PC-9 (cell line): ENCODE data around the gene CIAO3. TPM values are rescaled to one million over a fixed set of nuclear protein-coding genes. Genes with fewer than 3 reads are reported as not detected.

Source experiments
- Bru-seq: library from RNA; stranded (reverse); fragments of 400-500 nt; gene quantifications from one replicate; lab custom pipeline; 2021; lab: Mats Ljungman, UMichigan
- BruChase-seq, 2 experiments: library from RNA; stranded (reverse); fragments of 400-500 nt; gene quantifications; one replicate each; lab custom pipeline; 2021; lab: Mats Ljungman, UMichigan
- BruUV-seq: library from RNA; stranded (reverse); fragments of 400-500 nt; replicated peaks from 2 replicates; lab custom pipeline; 2021; lab: Mats Ljungman, UMichigan
- CTCF ChIA-PET: fragments of 300-600 bp; sonication (Branson Sonifier 250); formaldehyde crosslinking; loops from one replicate; lab custom pipeline; 2022; ENCODE audit warnings: antibody characterized with exemption; lab: Charles Lee
- POLR2A ChIA-PET: fragments of 300-600 bp; sonication (Branson Sonifier 250); formaldehyde crosslinking; loops from one replicate; lab custom pipeline; 2022; ENCODE audit warnings: antibody characterized with exemption; ENCODE audit not compliant: unreplicated experiment; lab: Charles Lee
- DNase-seq, 2 experiments: peaks; one replicate each; pipeline versions ENCODE4 v3.0.0 to v3.0.0-alpha.2; 2015 to 2022; ENCODE audit warnings: mixed read lengths in 1 of 2
- H2AFZ ChIP-seq: fragments of 200-600 bp; sonication (generic); 2 replicates; pipeline ENCODE4 v1.8.1; 2017; ENCODE audit warnings: antibody characterized with exemption
- H3F3A ChIP-seq: fragments of 200-600 bp; sonication (generic); 2 replicates; pipeline ENCODE4 v1.8.1; 2017; ENCODE audit warnings: antibody characterized with exemption, mild to moderate bottlenecking, low read depth; ENCODE audit not compliant: insufficient read depth
- H3K27ac ChIP-seq: fragments of 200-600 bp; sonication (generic); 2 replicates; pipeline ENCODE4 v1.6.1; 2016; ENCODE audit warnings: mixed run types
- H3K27me3 ChIP-seq: fragments of 200-600 bp; sonication (generic); 2 replicates; pipeline ENCODE4 v1.6.1; 2016; ENCODE audit warnings: low read depth, mixed run types; ENCODE audit not compliant: insufficient read depth
- H3K36me3 ChIP-seq: fragments of 200-600 bp; sonication (generic); 2 replicates; pipeline ENCODE4 v1.6.1; 2016; ENCODE audit warnings: low read depth, mixed run types
- H3K4me1 ChIP-seq: fragments of 200-600 bp; sonication (generic); replicated peaks from 2 replicates; pipeline ENCODE4 v1.6.1; 2016; ENCODE audit warnings: mixed run types; ENCODE audit not compliant: insufficient read depth
- H3K4me2 ChIP-seq: fragments of 200-600 bp; sonication (generic); 2 replicates; pipeline ENCODE4 v1.6.1; 2017; ENCODE audit warnings: mixed run types
- H3K4me3 ChIP-seq: fragments of 200-600 bp; sonication (generic); 2 replicates; pipeline ENCODE4 v1.6.1; 2016; ENCODE audit warnings: mixed run types
- H3K79me2 ChIP-seq: fragments of 200-600 bp; sonication (generic); 2 replicates; pipeline ENCODE4 v1.6.1; 2017; ENCODE audit warnings: low read depth, mixed run types
- H3K9me2 ChIP-seq: fragments of 200-600 bp; sonication (generic); 2 replicates; pipeline ENCODE4 v1.8.1; 2017; ENCODE audit warnings: mild to moderate bottlenecking; ENCODE audit not compliant: insufficient read depth
- H3K9me3 ChIP-seq: fragments of 200-600 bp; sonication (generic); 2 replicates; pipeline ENCODE4 v1.8.1; 2016; ENCODE audit warnings: low read depth; ENCODE audit not compliant: insufficient read depth
- H4K20me1 ChIP-seq: fragments of 200-600 bp; sonication (generic); 2 replicates; pipeline ENCODE4 v1.8.1; 2017; ENCODE audit not compliant: insufficient read depth
- CTCF ChIP-seq: fragments of 200-600 bp; sonication (generic); conservative IDR thresholded peaks from 2 replicates; pipeline ENCODE4 v1.6.1; 2017; ENCODE audit warnings: mixed run types, antibody characterized with exemption, mild to moderate bottlenecking, moderate library complexity
- EZH2 ChIP-seq: fragments of 200-600 bp; sonication (generic); IDR thresholded peaks from 2 replicates; pipeline ENCODE4 v1.8.0; 2017; ENCODE audit warnings: antibody characterized with exemption, low read depth
- intact Hi-C: fragments of 100-400 bp; cut with micrococcal nuclease; formaldehyde crosslinking; loops from one replicate; pipeline ENCODE4 v1.10.0; 2022; ENCODE audit not compliant: unreplicated experiment
- long read RNA-seq: library from polyadenylated mRNA; stranded (forward); transcript quantifications from one replicate; pipeline ENCODE4 v2.0.0, GENCODE V29; 2022
- total RNA-seq: library from RNA; stranded (reverse); gene quantifications from 2 replicates; pipeline ENCODE4 v1.2.3, GENCODE V29; 2021

The CIAO3 gene
- 44.2 and 45.8 TPM in 2 replicates for total RNA-seq
- percentile 44 among the genes with signal in this experiment for Bru-seq, nascent RNA
- percentile 64 among the genes with signal in this experiment for BruChase-seq, experiment 1, labeled RNA remaining after a 2-hour chase
- percentile 70 among the genes with signal in this experiment for BruChase-seq, experiment 2, labeled RNA remaining after a 6-hour chase
- long read RNA-seq, transcript CIAO3-201 (11 exons, 2,112 nt), result major isoform, 40 of 53 reads
- long read RNA-seq, partial matches to known transcripts, result 2 of 53 reads
- long read RNA-seq, other reads (novel, unspliced or antisense), result 6 of 53 reads

GRCh38 chr16:740764-741505, at the start of gene CIAO3:
Gene CIAO3, minus strand, starts transcription at chr16:740997. Its CDS starts 12 bp downstream, at chr16:740985.
- Histone ChIP-seq H3K4me1 (no peaks in the 10 kb centered on the region; the same call in 1 of the 2 replicates), H4K20me1 (no peaks in the 10 kb centered on the region), H3K27ac (peak within 1 kb of the TSS; percentile 34; the same call in 1 of the 2 replicates), H3K27me3 (no peaks in the 10 kb centered on the region), H3K4me3 (peak within 1 kb of the TSS; percentile 91), H3F3A (peaks cover 5% of the 10 kb centered on the region; the same call in 1 of the 2 replicates), H3K36me3 (no peaks in the 10 kb centered on the region), H2AFZ (peak within 1 kb of the TSS; percentile 96), H3K9me2 (no peaks in the 10 kb centered on the region), H3K4me2 (peak within 1 kb of the TSS; percentile 95), H3K79me2 (peaks cover 11% of the 10 kb centered on the region; the same call in 1 of the 2 replicates), H3K9me3 (no peaks in the 10 kb centered on the region)
- ChIA-PET CTCF (interaction anchor here (0.6 to 1.2 kb wide), 3 partner anchors 11 to 22 kb away, joined by 3 to 5 read pairs (median 4); no protein-coding TSS in a partner anchor), POLR2A (interaction anchor here (0.5 to 0.7 kb wide), 4 partner anchors 21 to 448 kb away, joined by 3 to 4 read pairs (median 4); no protein-coding TSS in a partner anchor)
- intact Hi-C loops, result loop anchor here (1.0 to 2.0 kb wide), 3 partner anchors 13 to 36 kb away; partner anchors contain the start of gene MSLN
- BruUV-seq, result no TSS peak
- TF ChIP-seq EZH2 (no peak), CTCF (peak; percentile 82)
- peak; percentile 78 to 96 for DNase-seq

GRCh38 chr16:790086-790485, 49.3 kb upstream of the CIAO3 start:
- no peak for DNase-seq
- TF ChIP-seq EZH2 (no peak), CTCF (no peak)
- no TSS peak for BruUV-seq
- Histone ChIP-seq H3F3A (peaks cover 3% of the 10 kb centered on the region; the same call in 1 of the 2 replicates), H3K79me2 (peaks cover 28% of the 10 kb centered on the region), H3K9me2 (no peaks in the 10 kb centered on the region), H3K36me3 (no peaks in the 10 kb centered on the region; the same call in 1 of the 2 replicates), H4K20me1 (peaks cover 9% of the 10 kb centered on the region; the same call in 1 of the 2 replicates), H3K4me3 (no peak overlapping the region), H3K27ac (no peak overlapping the region), H3K27me3 (no peaks in the 10 kb centered on the region), H3K4me1 (peaks cover 16% of the 10 kb centered on the region), H3K4me2 (no peak overlapping the region), H3K9me3 (no peaks in the 10 kb centered on the region), H2AFZ (no peak overlapping the region)
- CTCF ChIA-PET, result no interaction called here
- intact Hi-C loops, result no loop called here
- POLR2A ChIA-PET, result no interaction called here

- H3F3A ChIP-seq, result peaks cover 10% of the 10 kb centered on the region; the same call in 1 of the 2 replicates
- peak overlapping the region; percentile 92 for H3K4me3 ChIP-seq
- no peaks in the 10 kb centered on the region for H3K9me3 ChIP-seq
- TF ChIP-seq EZH2 (no peak), CTCF (no peak)
- intact Hi-C loops, result no loop called here
- no peak overlapping the region; the same call in 1 of the 2 replicates for H2AFZ ChIP-seq
- DNase-seq, result no peak
- peak overlapping the region; percentile 81 for H3K4me2 ChIP-seq
- H3K4me1 ChIP-seq, result peaks cover 16% of the 10 kb centered on the region
- H3K27ac ChIP-seq, result no peak overlapping the region
- CTCF ChIA-PET, result interaction anchor here (0.6 to 1.8 kb wide), 2 partner anchors 77 to 257 kb away, joined by 4 to 10 read pairs; no protein-coding TSS in a partner anchor
- no peaks in the 10 kb centered on the region for H3K27me3 ChIP-seq
- H3K36me3 ChIP-seq, result no peaks in the 10 kb centered on the region; the same call in 1 of the 2 replicates
- TSS peak; percentile 37 for BruUV-seq
- H3K79me2 ChIP-seq, result peaks cover 28% of the 10 kb centered on the region
- H3K9me2 ChIP-seq, result no peaks in the 10 kb centered on the region
- H4K20me1 ChIP-seq, result peaks cover 13% of the 10 kb centered on the region; the same call in 1 of the 2 replicates
- POLR2A ChIA-PET, result no interaction called here
These were observed 48.5 kb upstream of the CIAO3 start for GRCh38 chr16:789191-789850.
